Measurements from ENCODE around the gene EXT2. TPM values are rescaled to one million over a fixed set of nuclear protein-coding genes. Genes with fewer than 3 reads are reported as not detected.

Gene EXT2
- total RNA-seq, 2 donors from 2014 or later: 23.3 to 24.3 TPM

GRCh38 chr11:44079376-44079775 is 16.1 kb upstream of the EXT2 start:
- no peak for DNase-seq (ENCODE audit: low spot score in 2 of 2)
- Mint-ChIP-seq H3K36me3 (peaks cover 0 to 13% of the 10 kb centered on the region in 2 donors), H3K9me3 (peaks cover 4 to 5% of the 10 kb centered on the region in 2 donors), H3K27ac (peak overlapping the region in 1 of 2 donors; percentile 2)
- no peak for ATAC-seq

- no peak for ATAC-seq
- no peak for DNase-seq (ENCODE audit: low spot score in 2 of 2)
- peaks cover 6 to 12% of the 10 kb centered on the region in 2 donors for H3K36me3 Mint-ChIP-seq
- H3K27ac Mint-ChIP-seq: no peak overlapping the region
- H3K9me3 Mint-ChIP-seq: peaks cover 8 to 10% of the 10 kb centered on the region in 2 donors
These were observed 14.5 kb upstream of the EXT2 start for GRCh38 chr11:44080951-44081350.

- H3K9me3 Mint-ChIP-seq: peaks cover 8 to 10% of the 10 kb centered on the region in 2 donors
- peaks cover 12 to 16% of the 10 kb centered on the region in 2 donors for H3K36me3 Mint-ChIP-seq
- DNase-seq (ENCODE audit: low spot score in 2 of 2) (no peak), ATAC-seq (no peak)
- no peak overlapping the region for H3K27ac Mint-ChIP-seq
These were observed 12.8 kb upstream of the EXT2 start for GRCh38 chr11:44082645-44083044.

GRCh38 chr11:44083433-44083832 is 12.0 kb upstream of the EXT2 start:
- peaks cover 12 to 16% of the 10 kb centered on the region in 2 donors for H3K36me3 Mint-ChIP-seq
- no peak for ATAC-seq
- H3K9me3 Mint-ChIP-seq: peaks cover 8 to 10% of the 10 kb centered on the region in 2 donors
- no peak for DNase-seq (ENCODE audit: low spot score in 2 of 2)
- H3K27ac Mint-ChIP-seq: no peak overlapping the region

- Mint-ChIP-seq H3K9me3 (peaks cover 8 to 10% of the 10 kb centered on the region in 2 donors), H3K36me3 (peaks cover 12 to 16% of the 10 kb centered on the region in 2 donors), H3K27ac (no peak overlapping the region)
- DNase-seq (ENCODE audit: low spot score in 2 of 2) (no peak), ATAC-seq (no peak)
These were observed 11.6 kb upstream of the EXT2 start for GRCh38 chr11:44083906-44084305.

GRCh38 chr11:44085330-44085729 is 10.1 kb upstream of the EXT2 start:
- peaks cover 12 to 16% of the 10 kb centered on the region in 2 donors for H3K36me3 Mint-ChIP-seq
- peaks cover 8 to 10% of the 10 kb centered on the region in 2 donors for H3K9me3 Mint-ChIP-seq
- DNase-seq (ENCODE audit: low spot score in 2 of 2): no peak
- H3K27ac Mint-ChIP-seq: no peak overlapping the region
- no peak for ATAC-seq

GRCh38 chr11:44088377-44088776 is 7.1 kb upstream of the EXT2 start:
- peaks cover 8 to 10% of the 10 kb centered on the region in 2 donors for H3K9me3 Mint-ChIP-seq
- peaks cover 12 to 16% of the 10 kb centered on the region in 2 donors for H3K36me3 Mint-ChIP-seq
- no peak for DNase-seq (ENCODE audit: low spot score in 2 of 2)
- peak in 1 of 2 donors; percentile 58 for ATAC-seq
- H3K27ac Mint-ChIP-seq: no peak overlapping the region

GRCh38 chr11:44088871-44089270 is 6.6 kb upstream of the EXT2 start:
- no peak overlapping the region for H3K27ac Mint-ChIP-seq
- ATAC-seq: no peak
- peaks cover 8 to 10% of the 10 kb centered on the region in 2 donors for H3K9me3 Mint-ChIP-seq
- peaks cover 12 to 16% of the 10 kb centered on the region in 2 donors for H3K36me3 Mint-ChIP-seq
- no peak for DNase-seq (ENCODE audit: low spot score in 2 of 2)

GRCh38 chr11:44090539-44090938 is 4.9 kb upstream of the EXT2 start:
- H3K9me3 Mint-ChIP-seq: peaks cover 3% of the 10 kb centered on the region in 2 donors
- no peak for ATAC-seq

GRCh38 chr11:44094260-44094868 is 1.1 kb upstream of the EXT2 start:
- peak; percentile 48 to 50 for ATAC-seq
- DNase-seq (ENCODE audit: low spot score in 2 of 2): peak in 1 of 2 donors; percentile 86
- Mint-ChIP-seq H3K9me3 (no peaks in the 10 kb centered on the region), H3K27ac (peak overlapping the region in 1 of 2 donors; percentile 22), H3K36me3 (no peaks in the 10 kb centered on the region)

More at GRCh38 chr11:44090539-44090938, 4.9 kb upstream of the EXT2 start:
- Mint-ChIP-seq H3K27ac (no peak overlapping the region), H3K36me3 (peaks cover 7 to 9% of the 10 kb centered on the region in 2 donors)
- no peak for DNase-seq (ENCODE audit: low spot score in 2 of 2)

GRCh38 chr11:44096360-44097185 is 1.1 kb downstream of the EXT2 start:
- Mint-ChIP-seq H3K36me3 (peaks cover 0 to 5% of the 10 kb centered on the region in 2 donors), H3K9me3 (no peaks in the 10 kb centered on the region), H3K27ac (peak overlapping the region; percentile 52 to 80)
- DNase-seq (ENCODE audit: low spot score in 2 of 2) (no peak), ATAC-seq (peak in 1 of 2 donors; percentile 53)

GRCh38 chr11:44097821-44098220 is 2.3 kb downstream of the EXT2 start:
- ATAC-seq (no peak), DNase-seq (ENCODE audit: low spot score in 2 of 2) (no peak)
- Mint-ChIP-seq H3K9me3 (no peaks in the 10 kb centered on the region), H3K27ac (no peak overlapping the region), H3K36me3 (peaks cover 0 to 5% of the 10 kb centered on the region in 2 donors)

GRCh38 chr11:44101098-44101497 is 5.6 kb downstream of the EXT2 start:
- Mint-ChIP-seq H3K36me3 (peaks cover 0 to 5% of the 10 kb centered on the region in 2 donors), H3K27ac (no peak overlapping the region), H3K9me3 (no peaks in the 10 kb centered on the region)
- ATAC-seq: no peak
- DNase-seq (ENCODE audit: low spot score in 2 of 2): no peak

- ATAC-seq (peak; percentile 58 to 83), DNase-seq (ENCODE audit: low spot score in 2 of 2) (no peak)
These were observed 9.2 kb downstream of the EXT2 start for GRCh38 chr11:44104481-44105294.

GRCh38 chr11:44108260-44108659 is 12.8 kb downstream of the EXT2 start:
- ATAC-seq: no peak
- Mint-ChIP-seq H3K9me3 (no peaks in the 10 kb centered on the region), H3K36me3 (no peaks in the 10 kb centered on the region), H3K27ac (peak overlapping the region in 1 of 2 donors; percentile 62)
- DNase-seq (ENCODE audit: low spot score in 2 of 2): no peak

More at GRCh38 chr11:44104481-44105294, 9.2 kb downstream of the EXT2 start:
- H3K9me3 Mint-ChIP-seq: no peaks in the 10 kb centered on the region
- peaks cover 0 to 5% of the 10 kb centered on the region in 2 donors for H3K36me3 Mint-ChIP-seq
- H3K27ac Mint-ChIP-seq: no peak overlapping the region

GRCh38 chr11:44110231-44110679 is 14.8 kb downstream of the EXT2 start:
- ATAC-seq (peak; percentile 75 to 79), DNase-seq (ENCODE audit: low spot score in 2 of 2) (peak in 1 of 2 donors; percentile 62)
- H3K9me3 Mint-ChIP-seq: no peaks in the 10 kb centered on the region
- peaks cover 0 to 4% of the 10 kb centered on the region in 2 donors for H3K36me3 Mint-ChIP-seq
- H3K27ac Mint-ChIP-seq: peak overlapping the region in 1 of 2 donors; percentile 31

Data from activated naive CD4-positive, alpha-beta T cell treated with anti-CD3 and anti-CD28 coated beads, Interleukin-2, amount 50 U/mL, for 72 hours (primary cell).